ENCODE results near the gene C11orf68.
"Not testable (repeated sequence)": the region's sequence is repeated elsewhere in the genome, so short reads cannot be mapped to it uniquely, and the experiment has no call there.

The C11orf68 gene

GRCh38 chr11:65918211-65919140, at the start of gene C11orf68:
Gene C11orf68 (minus strand): TSS chr11:65919062. CDS start chr11:65919031, 31 bp downstream.
- no peak for DNase-seq

- no peak for DNase-seq
Measured at GRCh38 chr11:65967329-65967934, 48.6 kb upstream of the C11orf68 start.

GRCh38 chr11:65965986-65966762, 47.3 kb upstream of the C11orf68 start:
- DNase-seq: no peak

- DNase-seq: no peak
Measured at GRCh38 chr11:65964906-65965305, 46.0 kb upstream of the C11orf68 start.

GRCh38 chr11:65962141-65962564, 43.3 kb upstream of the C11orf68 start:
- DNase-seq: peak; percentile 55 to 66

GRCh38 chr11:65961267-65962140, 42.6 kb upstream of the C11orf68 start, which contains the start of gene SART1:
Gene SART1 (plus strand): TSS chr11:65961734. CDS start chr11:65961781, 47 bp downstream.
- peak; percentile 97 to 98 for DNase-seq

GRCh38 chr11:65960824-65961266, 42.0 kb upstream of the C11orf68 start:
- no peak for DNase-seq

- no peak for DNase-seq
Measured at GRCh38 chr11:65958774-65959420, 40.0 kb upstream of the C11orf68 start.

- no peak for DNase-seq
Measured at GRCh38 chr11:65958291-65958690, 39.4 kb upstream of the C11orf68 start.

- DNase-seq: no peak
Measured at GRCh38 chr11:65954771-65955170, 35.9 kb upstream of the C11orf68 start.

- DNase-seq: no peak
Measured at GRCh38 chr11:65953471-65953870, 34.6 kb upstream of the C11orf68 start.

- DNase-seq: no peak
Measured at GRCh38 chr11:65952052-65952521, 33.2 kb upstream of the C11orf68 start.

- not testable (repeated sequence) for DNase-seq
Measured at GRCh38 chr11:65951641-65952040, 32.8 kb upstream of the C11orf68 start.

- DNase-seq: not testable (repeated sequence)
Measured at GRCh38 chr11:65950711-65951110, 31.8 kb upstream of the C11orf68 start.

- no peak for DNase-seq
Measured at GRCh38 chr11:65947603-65948125, 28.8 kb upstream of the C11orf68 start.

GRCh38 chr11:65947133-65947532, 28.3 kb upstream of the C11orf68 start:
- DNase-seq: no peak

GRCh38 chr11:65946655-65947054, 27.8 kb upstream of the C11orf68 start:
- no peak for DNase-seq

GRCh38 chr11:65945941-65946558, 27.2 kb upstream of the C11orf68 start:
- no peak for DNase-seq

GRCh38 chr11:65945430-65945911, 26.6 kb upstream of the C11orf68 start, which contains the start of gene TSGA10IP:
Gene TSGA10IP (plus strand): TSS chr11:65945480. CDS start chr11:65945676, 196 bp downstream.
- no peak for DNase-seq

GRCh38 chr11:65944767-65945166, 25.9 kb upstream of the C11orf68 start:
- no peak for DNase-seq

Data from CD4-positive, alpha-beta T cell treated with Interleukin-4 for 1 hour (primary cell).